ENCODE results near the gene ATXN7L1.

GRCh38 chr7:105803429-105803736 lies 73.0 kb downstream of the ATXN7L1 start:
- TF ChIP-seq CTCF (IDR thresholded peaks at IDR 0.05) (no peak), POLR2A (IDR thresholded peaks at IDR 0.05) (no peak)
